Panc1 (cell line): ENCODE results near the gene CYFIP2. TPM values are rescaled to one million over a fixed set of nuclear protein-coding genes. Genes with fewer than 3 reads are reported as not detected.

Source experiments
- ATAC-seq: fragments of 200-7000 bp; cut with Tn5 transposase; 2 replicates; pipeline ENCODE4 v1.9.1; 2020; ENCODE audit warnings: mild to moderate bottlenecking, moderate library complexity
- BruUV-seq: library from RNA; stranded (reverse); fragments of 400-500 nt; replicated peaks from 2 replicates; lab custom pipeline; 2021; lab: Mats Ljungman, UMichigan
- CTCF ChIA-PET: fragments of 300-600 bp; sonication (Branson Sonifier 250); formaldehyde crosslinking; loops from one replicate; lab custom pipeline; 2022; ENCODE audit warnings: antibody characterized with exemption; lab: Charles Lee
- POLR2A ChIA-PET: fragments of 300-600 bp; sonication (Branson Sonifier 250); formaldehyde crosslinking; loops from one replicate; lab custom pipeline; 2022; ENCODE audit warnings: antibody characterized with exemption; lab: Charles Lee
- DNase-seq: peaks from one replicate; pipeline ENCODE4 v3.0.0-alpha.2; 2010; ENCODE audit warnings: low read depth, low spot score
- H3K27ac ChIP-seq: 2 replicates; pipeline ENCODE4 v1.5.1; 2011; ENCODE audit warnings: mild to moderate bottlenecking, low read length, inconsistent platforms
- H3K27me3 ChIP-seq: fragments of 200-500 bp; sonication (Bioruptor generic); 2 replicates; pipeline ENCODE4 v1.6.0; 2014; ENCODE audit warnings: low read length, inconsistent platforms; ENCODE audit not compliant: control insufficient read depth, insufficient read depth
- H3K36me3 ChIP-seq: fragments of 200-500 bp; sonication (Bioruptor generic); 2 replicates; pipeline ENCODE4 v1.5.1; 2014; ENCODE audit warnings: inconsistent platforms, mild to moderate bottlenecking, low read length, moderate library complexity; ENCODE audit not compliant: control insufficient read depth, insufficient read depth
- H3K4me1 ChIP-seq: 2 replicates; pipeline ENCODE4 v1.5.1; 2011; ENCODE audit warnings: inconsistent platforms, mild to moderate bottlenecking, low read length, moderate library complexity; ENCODE audit not compliant: control insufficient read depth, insufficient read depth
- H3K4me3 ChIP-seq, 2 experiments: 2 replicates each; pipeline ENCODE4 v1.5.1; 2011 to 2012; ENCODE audit warnings: low read depth in 2 of 2, low read length in 2 of 2, mild to moderate bottlenecking in 2 of 2, inconsistent platforms in 1 of 2, moderate library complexity in 1 of 2
- H3K9me3 ChIP-seq: fragments of 200-500 bp; sonication (Bioruptor generic); 2 replicates; pipeline ENCODE4 v1.5.1; 2014; ENCODE audit warnings: low read depth, mild to moderate bottlenecking, inconsistent platforms, low read length, moderate library complexity; ENCODE audit not compliant: control insufficient read depth, insufficient read depth
- POLR2AphosphoS5 ChIP-seq: IDR thresholded peaks from 2 replicates; pipeline ENCODE4 v1.6.1; 2012; ENCODE audit warnings: mild to moderate bottlenecking, low read depth, low read length, moderate library complexity
- REST ChIP-seq, 2 experiments: IDR thresholded peaks; 2 replicates each; pipeline ENCODE4 v1.6.1; 2011 to 2012; ENCODE audit warnings: low read depth in 2 of 2, control low read depth in 1 of 2, low read length in 1 of 2, mild to moderate bottlenecking in 1 of 2, moderate library complexity in 1 of 2; ENCODE audit not compliant: insufficient read depth in 1 of 2
- SIN3A ChIP-seq: IDR thresholded peaks from 2 replicates; pipeline ENCODE4 v1.6.1; 2012; ENCODE audit warnings: low read depth, mild to moderate bottlenecking, low read length, moderate library complexity, borderline replicate concordance; ENCODE audit not compliant: insufficient read depth
- TCF7L2 ChIP-seq: IDR thresholded peaks from 2 replicates; pipeline ENCODE4 v1.6.1; 2011; ENCODE audit warnings: mild to moderate bottlenecking, low read depth, low read length, inconsistent platforms
- in situ Hi-C: cut with HindIII; loops from 2 replicates; pipeline ENCODE4 v1.10.0; 2016; ENCODE audit warnings: low sequenced_read_pairs, low pct_unique_long_range_greater_than_20kb
- intact Hi-C: fragments of 100-400 bp; cut with micrococcal nuclease; formaldehyde crosslinking; loops from one replicate; pipeline ENCODE4 v1.10.0; 2022; ENCODE audit not compliant: unreplicated experiment
- total RNA-seq: library from RNA; stranded (reverse); gene quantifications from one replicate; pipeline ENCODE4 v1.2.1, GENCODE V29; 2021; ENCODE audit not compliant: unreplicated experiment
- TF ChIP-seq, protein P1 (sequence below): fragments of 450-650 bp; IDR thresholded peaks from 2 replicates; pipeline ENCODE4 v1.5.1; 2017; ENCODE audit warnings: mild to moderate bottlenecking

CYFIP2 gene
- total RNA-seq, 1 experiment from 2014 or later, result 0.80 TPM

DNA sequence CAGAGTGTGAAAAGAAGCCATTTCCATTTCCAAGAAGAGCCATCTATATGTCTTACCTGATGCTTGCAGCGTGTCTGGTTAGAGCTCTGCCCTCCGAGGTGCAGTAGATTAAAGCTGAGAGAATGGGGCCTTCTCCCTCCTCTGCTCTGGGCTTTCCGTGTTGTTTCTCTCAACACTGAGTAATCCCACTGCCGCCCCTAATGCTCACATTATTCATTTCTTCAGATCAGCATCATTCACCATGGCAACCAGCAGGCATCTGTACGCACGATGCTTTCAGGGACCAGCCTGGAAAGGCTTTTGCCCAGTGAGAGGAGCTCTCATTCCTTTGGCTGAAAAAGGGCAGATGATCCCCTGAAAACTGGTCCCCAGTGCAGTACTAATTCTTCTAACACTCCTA is 79.6 kb downstream of the CYFIP2 start:
- Histone ChIP-seq H3K9me3 (no peaks in the 10 kb centered on the region), H3K27ac (no peak overlapping the region), H3K36me3 (no peaks in the 10 kb centered on the region), H3K27me3 (peaks cover 3% of the 10 kb centered on the region), H3K4me3 (no peak overlapping the region), H3K4me1 (no peaks in the 10 kb centered on the region)
- TF ChIP-seq POLR2AphosphoS5 (no peak), TCF7L2 (no peak), SIN3A (no peak), REST (IDR thresholded peaks at IDR 0.05; ENCODE audit: insufficient read depth in 1 of 2, low read depth in 2 of 2, low read length in 1 of 2) (no peak)
- TF ChIP-seq, protein P1, sequence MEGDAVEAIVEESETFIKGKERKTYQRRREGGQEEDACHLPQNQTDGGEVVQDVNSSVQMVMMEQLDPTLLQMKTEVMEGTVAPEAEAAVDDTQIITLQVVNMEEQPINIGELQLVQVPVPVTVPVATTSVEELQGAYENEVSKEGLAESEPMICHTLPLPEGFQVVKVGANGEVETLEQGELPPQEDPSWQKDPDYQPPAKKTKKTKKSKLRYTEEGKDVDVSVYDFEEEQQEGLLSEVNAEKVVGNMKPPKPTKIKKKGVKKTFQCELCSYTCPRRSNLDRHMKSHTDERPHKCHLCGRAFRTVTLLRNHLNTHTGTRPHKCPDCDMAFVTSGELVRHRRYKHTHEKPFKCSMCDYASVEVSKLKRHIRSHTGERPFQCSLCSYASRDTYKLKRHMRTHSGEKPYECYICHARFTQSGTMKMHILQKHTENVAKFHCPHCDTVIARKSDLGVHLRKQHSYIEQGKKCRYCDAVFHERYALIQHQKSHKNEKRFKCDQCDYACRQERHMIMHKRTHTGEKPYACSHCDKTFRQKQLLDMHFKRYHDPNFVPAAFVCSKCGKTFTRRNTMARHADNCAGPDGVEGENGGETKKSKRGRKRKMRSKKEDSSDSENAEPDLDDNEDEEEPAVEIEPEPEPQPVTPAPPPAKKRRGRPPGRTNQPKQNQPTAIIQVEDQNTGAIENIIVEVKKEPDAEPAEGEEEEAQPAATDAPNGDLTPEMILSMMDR, result no peak
- ATAC-seq, result no peak
- in situ Hi-C loops, result no loop called here
- ChIA-PET POLR2A (no interaction called here), CTCF (no interaction called here)
- no peak for DNase-seq
- intact Hi-C loops, result no loop called here
- no TSS peak for BruUV-seq

- Histone ChIP-seq H3K4me3 (no peak overlapping the region), H3K36me3 (no peaks in the 10 kb centered on the region), H3K27me3 (peaks cover 3% of the 10 kb centered on the region), H3K27ac (no peak overlapping the region), H3K4me1 (no peaks in the 10 kb centered on the region), H3K9me3 (no peaks in the 10 kb centered on the region)
- ChIA-PET POLR2A (no interaction called here), CTCF (no interaction called here)
- TF ChIP-seq TCF7L2, result no peak
- TF ChIP-seq REST (IDR thresholded peaks at IDR 0.05; ENCODE audit: insufficient read depth in 1 of 2, low read depth in 2 of 2, low read length in 1 of 2), result no peak
- no peak for TF ChIP-seq POLR2AphosphoS5
- TF ChIP-seq, protein P1, result no peak
- no peak for TF ChIP-seq SIN3A
- intact Hi-C loops, result no loop called here
- DNase-seq (no peak), ATAC-seq (no peak)
- BruUV-seq, result no TSS peak
- in situ Hi-C loops, result no loop called here
Measured at GRCh38 chr5:157347301-157348048, 81.6 kb downstream of the CYFIP2 start.
